HEK293T (cell line): Measurements from ENCODE around the gene PHF3.

Experiments used
- ARNT ChIP-seq: fragments of 450-650 bp; IDR thresholded peaks from 2 replicates; pipeline ENCODE4 v1.6.1; 2017; ENCODE audit warnings: mild to moderate bottlenecking
- BHLHE40 ChIP-seq: fragments of 450-650 bp; IDR thresholded peaks from 2 replicates; pipeline ENCODE4 v1.6.1; 2016; ENCODE audit warnings: mild to moderate bottlenecking, moderate library complexity, borderline replicate concordance
- CTBP1 ChIP-seq: fragments of 450-650 bp; IDR thresholded peaks from 2 replicates; pipeline ENCODE4 v1.6.1; 2016; ENCODE audit warnings: borderline replicate concordance
- ELF4 ChIP-seq: fragments of 450-650 bp; IDR thresholded peaks from 2 replicates; pipeline ENCODE4 v1.6.1; 2017; ENCODE audit warnings: antibody characterized with exemption
- HDGF ChIP-seq: fragments of 450-650 bp; IDR thresholded peaks from 2 replicates; pipeline ENCODE4 v1.6.1; 2017; ENCODE audit warnings: antibody characterized with exemption, borderline replicate concordance
- LEF1 ChIP-seq: fragments of 450-650 bp; IDR thresholded peaks from 2 replicates; pipeline ENCODE4 v1.6.1; 2017; ENCODE audit warnings: mild to moderate bottlenecking, borderline replicate concordance
- NFRKB ChIP-seq: fragments of 450-650 bp; IDR thresholded peaks from 2 replicates; pipeline ENCODE4 v1.6.1; 2016; ENCODE audit warnings: mild to moderate bottlenecking, moderate library complexity
- PKNOX1 ChIP-seq: fragments of 450-650 bp; IDR thresholded peaks from 2 replicates; pipeline ENCODE4 v1.6.1; 2016
- SP1 ChIP-seq: fragments of 450-650 bp; IDR thresholded peaks from 2 replicates; pipeline ENCODE4 v1.6.1; 2017
- SUZ12 ChIP-seq: fragments of 450-650 bp; IDR thresholded peaks from 2 replicates; pipeline ENCODE4 v1.6.1; 2016; ENCODE audit warnings: mild to moderate bottlenecking
- TARDBP ChIP-seq: fragments of 450-650 bp; IDR thresholded peaks from 2 replicates; pipeline ENCODE4 v1.6.1; 2016
- ZNF384 ChIP-seq: fragments of 450-650 bp; IDR thresholded peaks from 2 replicates; pipeline ENCODE4 v1.6.1; 2016

- TF ChIP-seq ZNF384 (no peak), SP1 (no peak), LEF1 (no peak), BHLHE40 (no peak), ARNT (no peak), NFRKB (no peak), CTBP1 (no peak), HDGF (no peak), SUZ12 (no peak), ELF4 (no peak), PKNOX1 (no peak), TARDBP (no peak)
Measured at GRCh38 chr6:63661769-63662168, 26.2 kb downstream of the PHF3 start.
